ENCODE measurements around the gene MLF2.

GRCh38 chr12:6799147-6799546, 46.2 kb upstream of the MLF2 start:
- TF ChIP-seq POLR2A (IDR thresholded peaks at IDR 0.05) (no peak), CTCF (IDR thresholded peaks at IDR 0.05 in 4 of 5, conservative IDR thresholded peaks at IDR 0.05 in 1 of 5) (no peak)

Data from gastrocnemius medialis (tissue), 4 donors.